ENCODE data around the gene UNC93B1.

Gene UNC93B1

GRCh38 chr11:68017980-68018729 is 14.3 kb upstream of the UNC93B1 start:
- CTCF ChIA-PET = no interaction called here
- no peak for DNase-seq (ENCODE audit: extremely low spot score)
- POLR2A ChIA-PET = interaction anchor here (0.6 kb wide), 1 partner anchor 29 kb away, joined by 3 read pairs; no protein-coding TSS in a partner anchor
- no peak for TF ChIP-seq CTCF (IDR thresholded peaks at IDR 0.05; ENCODE audit: control extremely low read depth, extremely low read depth, low read depth, missing control alignments)

- no peak for DNase-seq (ENCODE audit: extremely low spot score)
- POLR2A ChIA-PET = no interaction called here
- CTCF ChIA-PET = no interaction called here
- no peak for TF ChIP-seq CTCF (IDR thresholded peaks at IDR 0.05; ENCODE audit: control extremely low read depth, extremely low read depth, low read depth, missing control alignments)
Observed at GRCh38 chr11:68016904-68017817, 13.3 kb upstream of the UNC93B1 start.

GRCh38 chr11:68016161-68016903 is 12.4 kb upstream of the UNC93B1 start:
- CTCF ChIA-PET = no interaction called here
- TF ChIP-seq CTCF (IDR thresholded peaks at IDR 0.05; ENCODE audit: control extremely low read depth, extremely low read depth, low read depth, missing control alignments) = no peak
- POLR2A ChIA-PET = interaction anchor here (0.6 to 0.9 kb wide), 2 partner anchors 8 to 266 kb away, joined by 3 to 7 read pairs; no protein-coding TSS in a partner anchor
- DNase-seq (ENCODE audit: extremely low spot score) = no peak

GRCh38 chr11:68015467-68015866 is 11.6 kb upstream of the UNC93B1 start:
- ChIA-PET POLR2A (interaction anchor here (0.9 kb wide), 1 partner anchor 9 kb away, joined by 3 read pairs; no protein-coding TSS in a partner anchor), CTCF (no interaction called here)
- DNase-seq (ENCODE audit: extremely low spot score) = no peak
- TF ChIP-seq CTCF (IDR thresholded peaks at IDR 0.05; ENCODE audit: control extremely low read depth, extremely low read depth, low read depth, missing control alignments) = no peak

GRCh38 chr11:68014947-68015447 is 11.1 kb upstream of the UNC93B1 start:
- no peak for TF ChIP-seq CTCF (IDR thresholded peaks at IDR 0.05; ENCODE audit: control extremely low read depth, extremely low read depth, low read depth, missing control alignments)
- ChIA-PET CTCF (interaction anchor here (1.2 kb wide), 1 partner anchor 59 kb away, joined by 3 read pairs; no protein-coding TSS in a partner anchor), POLR2A (no interaction called here)
- DNase-seq (ENCODE audit: extremely low spot score) = no peak

Data from GM10248 (cell line).